DMS114 treated with DMSO at 0.1 percent for 48 hours (cell line): Measurements from ENCODE around the gene GTPBP2.
"Not testable (repeated sequence)": the region's sequence is repeated elsewhere in the genome, so short reads cannot be mapped to it uniquely, and the experiment has no call there.

Source experiments
- DNase-seq: peaks from one replicate; lab custom pipeline; 2025; ENCODE audit not compliant: unreplicated experiment; lab: John Stamatoyannopoulos, UW

The GTPBP2 gene

GRCh38 chr6:43625393-43625992 is 3.6 kb downstream of the GTPBP2 start:
- DNase-seq, result no peak

GRCh38 chr6:43624786-43625288 is 4.2 kb downstream of the GTPBP2 start:
- no peak for DNase-seq

- DNase-seq, result no peak
Measured at GRCh38 chr6:43623880-43624785, 4.9 kb downstream of the GTPBP2 start.

- DNase-seq, result no peak
Measured at GRCh38 chr6:43622541-43622940, 6.5 kb downstream of the GTPBP2 start.

- DNase-seq, result no peak
Measured at GRCh38 chr6:43621836-43622180, 7.3 kb downstream of the GTPBP2 start.

- DNase-seq, result no peak
Measured at GRCh38 chr6:43621078-43621835, 7.8 kb downstream of the GTPBP2 start.

- DNase-seq, result no peak
Measured at GRCh38 chr6:43616725-43617472, 12.2 kb downstream of the GTPBP2 start.

- DNase-seq, result no peak
Measured at GRCh38 chr6:43614396-43614730, 14.7 kb downstream of the GTPBP2 start.

GRCh38 chr6:43613721-43614395 is 15.2 kb downstream of the GTPBP2 start:
- no peak for DNase-seq

GRCh38 chr6:43610431-43610830 is 18.6 kb downstream of the GTPBP2 start:
- no peak for DNase-seq

- DNase-seq, result no peak
Measured at GRCh38 chr6:43609402-43609801, 19.7 kb downstream of the GTPBP2 start.

GRCh38 chr6:43608807-43609206 is 20.3 kb downstream of the GTPBP2 start:
- DNase-seq, result no peak

- DNase-seq, result peak; percentile 85
Measured at GRCh38 chr6:43608310-43608763, 20.7 kb downstream of the GTPBP2 start.

- DNase-seq, result no peak
Measured at GRCh38 chr6:43606019-43606418, 23.0 kb downstream of the GTPBP2 start.

- no peak for DNase-seq
Measured at GRCh38 chr6:43604174-43604573, 24.9 kb downstream of the GTPBP2 start.

GRCh38 chr6:43600595-43600994 is 28.5 kb downstream of the GTPBP2 start:
- no peak for DNase-seq

- no peak for DNase-seq
Measured at GRCh38 chr6:43593938-43594337, 35.1 kb downstream of the GTPBP2 start.

GRCh38 chr6:43589564-43589963 is 39.5 kb downstream of the GTPBP2 start:
- not testable (repeated sequence) for DNase-seq

GRCh38 chr6:43588194-43588593 is 40.9 kb downstream of the GTPBP2 start:
- DNase-seq, result no peak

- no peak for DNase-seq
Measured at GRCh38 chr6:43584892-43585570, 44.0 kb downstream of the GTPBP2 start.
